Lower leg skin (tissue), 3 donors: ENCODE measurements around the gene INKA2.

ENCODE experiments used
- POLR2A ChIP-seq, 2 donors: fragments of 450-650 bp; IDR thresholded peaks; one replicate each; pipeline ENCODE4 v1.6.1; 2016 to 2017; ENCODE audit warnings: antibody characterized with exemption in 2 of 2, mild to moderate bottlenecking in 1 of 2, moderate library complexity in 1 of 2
- TF ChIP-seq, protein P1 (sequence below), 3 donors: fragments of 450-650 bp; IDR thresholded peaks; one replicate each; pipeline ENCODE4 v1.5.1; 2016; ENCODE audit warnings: antibody characterized with exemption in 3 of 3, mild to moderate bottlenecking in 3 of 3, moderate library complexity in 2 of 3

- TF ChIP-seq, protein P1, sequence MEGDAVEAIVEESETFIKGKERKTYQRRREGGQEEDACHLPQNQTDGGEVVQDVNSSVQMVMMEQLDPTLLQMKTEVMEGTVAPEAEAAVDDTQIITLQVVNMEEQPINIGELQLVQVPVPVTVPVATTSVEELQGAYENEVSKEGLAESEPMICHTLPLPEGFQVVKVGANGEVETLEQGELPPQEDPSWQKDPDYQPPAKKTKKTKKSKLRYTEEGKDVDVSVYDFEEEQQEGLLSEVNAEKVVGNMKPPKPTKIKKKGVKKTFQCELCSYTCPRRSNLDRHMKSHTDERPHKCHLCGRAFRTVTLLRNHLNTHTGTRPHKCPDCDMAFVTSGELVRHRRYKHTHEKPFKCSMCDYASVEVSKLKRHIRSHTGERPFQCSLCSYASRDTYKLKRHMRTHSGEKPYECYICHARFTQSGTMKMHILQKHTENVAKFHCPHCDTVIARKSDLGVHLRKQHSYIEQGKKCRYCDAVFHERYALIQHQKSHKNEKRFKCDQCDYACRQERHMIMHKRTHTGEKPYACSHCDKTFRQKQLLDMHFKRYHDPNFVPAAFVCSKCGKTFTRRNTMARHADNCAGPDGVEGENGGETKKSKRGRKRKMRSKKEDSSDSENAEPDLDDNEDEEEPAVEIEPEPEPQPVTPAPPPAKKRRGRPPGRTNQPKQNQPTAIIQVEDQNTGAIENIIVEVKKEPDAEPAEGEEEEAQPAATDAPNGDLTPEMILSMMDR (IDR thresholded peaks at IDR 0.05), result no peak
- TF ChIP-seq POLR2A (IDR thresholded peaks at IDR 0.05), result no peak
These were observed 12.1 kb downstream of the INKA2 start for GRCh38 chr1:111727056-111727455.
